GM12873 (cell line): ENCODE data around the gene WWP2.

Source experiments
- CTCF ChIP-seq: IDR thresholded peaks from 2 replicates; pipeline ENCODE4 v1.5.1; 2012; ENCODE audit warnings: low read depth, mild to moderate bottlenecking, moderate library complexity, low read length, control low read depth; ENCODE audit not compliant: insufficient read depth; ENCODE audit errors: missing control alignments

The WWP2 gene

GRCh38 chr16:69904495-69905170, 142.5 kb downstream of the WWP2 start:
- TF ChIP-seq CTCF: no peak

- TF ChIP-seq CTCF: no peak
These were observed 143.0 kb downstream of the WWP2 start for GRCh38 chr16:69905171-69905555.

GRCh38 chr16:69906838-69907401, 144.8 kb downstream of the WWP2 start:
- no peak for TF ChIP-seq CTCF

- no peak for TF ChIP-seq CTCF
These were observed 146.9 kb downstream of the WWP2 start for GRCh38 chr16:69909043-69909442.

- TF ChIP-seq CTCF: no peak
These were observed 147.6 kb downstream of the WWP2 start for GRCh38 chr16:69909760-69910159.

- no peak for TF ChIP-seq CTCF
These were observed 148.8 kb downstream of the WWP2 start for GRCh38 chr16:69910964-69911363.

GRCh38 chr16:69916462-69916861, 154.3 kb downstream of the WWP2 start:
- no peak for TF ChIP-seq CTCF
